Islet of Langerhans (tissue), 1 donor: ENCODE measurements around the gene MAPK11.

Experiments used
- FAIRE-seq: peaks from one replicate; lab custom pipeline; 2011; peaks lifted over from hg19 to GRCh38; lab: Jason Lieb, UNC

The MAPK11 gene

DNA sequence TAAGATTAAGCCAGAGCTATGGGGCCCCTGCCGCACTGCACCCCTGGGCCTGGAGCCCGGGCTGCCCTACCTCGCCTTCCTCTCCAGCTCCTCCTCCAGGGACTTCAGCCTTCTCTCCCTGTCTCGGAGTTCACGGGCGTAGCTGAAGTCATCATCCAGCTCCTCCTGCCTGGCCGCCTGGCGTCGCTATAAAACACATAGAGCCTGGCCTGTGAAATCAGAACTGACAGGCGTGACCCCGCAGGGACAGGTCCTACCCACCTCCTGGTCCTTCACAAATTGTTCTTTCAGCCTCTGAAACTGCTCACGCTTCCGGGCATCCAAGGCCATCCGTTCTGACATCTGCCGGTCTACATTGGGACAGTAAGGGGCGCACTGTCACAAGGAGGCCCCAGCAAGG, 46.1 kb downstream of the MAPK11 start:
- no peak for FAIRE-seq

- no peak for FAIRE-seq
These were observed 47.7 kb downstream of the MAPK11 start for GRCh38 chr22:50222508-50222907.

DNA sequence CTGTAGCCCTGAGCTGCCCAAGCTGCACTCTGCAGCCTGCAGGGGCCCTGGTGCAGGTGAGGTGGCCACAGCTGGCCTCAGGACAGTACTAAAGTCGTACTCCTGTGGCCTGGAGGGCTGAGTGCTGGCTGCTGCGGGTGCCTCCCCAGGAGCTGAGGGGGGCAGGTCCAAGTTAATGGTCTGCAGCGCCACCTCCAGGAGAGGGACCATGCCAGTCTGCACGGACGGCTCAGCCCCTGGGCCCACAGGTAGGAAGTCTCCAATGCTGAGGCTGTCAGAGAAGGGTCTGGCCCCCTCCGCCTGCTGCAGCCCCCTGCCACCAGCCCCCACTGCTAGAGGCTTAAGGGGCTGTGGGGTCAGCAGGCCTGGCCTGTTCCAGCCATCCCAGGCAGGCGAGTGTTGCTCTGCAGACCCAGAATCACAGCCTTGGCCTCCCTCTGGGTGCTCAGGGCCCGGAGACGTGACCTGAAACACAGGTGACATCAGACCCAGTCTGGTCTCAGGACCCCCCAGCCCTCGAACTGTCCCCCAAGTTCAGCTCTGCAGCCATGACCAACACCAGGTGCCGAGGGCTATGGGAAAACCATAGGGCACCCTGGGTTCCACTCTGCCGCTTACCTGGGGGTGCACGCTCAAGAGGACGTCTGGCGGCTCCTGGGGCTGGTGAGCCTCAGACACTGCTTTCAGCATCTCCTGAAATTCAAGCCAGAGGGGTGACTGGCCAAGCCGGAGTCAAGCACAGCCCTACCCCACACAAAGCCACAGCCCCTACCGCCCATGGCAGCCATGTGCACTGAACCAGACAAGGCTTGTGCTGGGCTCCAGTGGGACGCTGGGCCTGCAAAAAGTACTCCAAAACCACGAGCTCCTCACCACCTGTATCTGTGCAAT, 48.5 kb downstream of the MAPK11 start:
- FAIRE-seq, result no peak

DNA sequence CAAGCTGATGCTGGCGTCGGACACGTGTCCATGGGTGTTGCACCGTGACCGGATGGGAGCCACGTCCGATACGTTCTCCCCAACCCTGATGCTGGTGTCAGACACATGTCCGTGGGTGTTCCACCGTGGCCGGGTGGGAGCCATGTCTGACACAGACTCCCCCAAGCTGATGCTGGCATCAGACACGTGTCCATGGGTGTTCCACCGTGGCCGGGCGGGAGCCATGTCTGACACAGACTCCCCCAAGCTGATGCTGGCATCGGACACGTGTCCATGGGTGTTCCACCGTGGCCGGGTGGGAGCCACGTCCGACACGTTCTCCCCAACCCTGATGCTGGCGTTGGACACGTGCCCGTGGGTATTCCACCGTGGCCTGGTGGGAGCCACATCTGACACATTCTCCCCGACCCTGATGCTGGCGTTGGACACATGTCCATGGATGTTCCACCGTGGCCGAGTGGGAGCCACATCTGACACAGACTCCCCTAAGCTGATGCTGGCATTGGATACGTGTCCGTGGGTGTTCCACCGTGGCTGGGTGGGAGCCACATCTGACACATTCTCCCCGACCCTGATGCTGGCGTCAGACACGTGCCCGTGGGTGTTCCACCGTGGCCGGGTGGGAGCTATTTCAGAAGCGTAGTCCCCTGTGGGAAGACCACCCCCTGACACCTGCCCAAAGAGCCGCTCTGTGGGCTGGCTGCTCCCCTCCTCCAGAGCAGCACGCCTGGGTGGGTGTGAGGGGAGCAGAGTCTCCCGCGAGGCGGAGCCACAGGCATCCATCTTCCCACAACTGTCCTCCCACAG, 49.4 kb downstream of the MAPK11 start:
- FAIRE-seq, result no peak

- no peak for FAIRE-seq
These were observed 50.2 kb downstream of the MAPK11 start for GRCh38 chr22:50219800-50220602.

DNA sequence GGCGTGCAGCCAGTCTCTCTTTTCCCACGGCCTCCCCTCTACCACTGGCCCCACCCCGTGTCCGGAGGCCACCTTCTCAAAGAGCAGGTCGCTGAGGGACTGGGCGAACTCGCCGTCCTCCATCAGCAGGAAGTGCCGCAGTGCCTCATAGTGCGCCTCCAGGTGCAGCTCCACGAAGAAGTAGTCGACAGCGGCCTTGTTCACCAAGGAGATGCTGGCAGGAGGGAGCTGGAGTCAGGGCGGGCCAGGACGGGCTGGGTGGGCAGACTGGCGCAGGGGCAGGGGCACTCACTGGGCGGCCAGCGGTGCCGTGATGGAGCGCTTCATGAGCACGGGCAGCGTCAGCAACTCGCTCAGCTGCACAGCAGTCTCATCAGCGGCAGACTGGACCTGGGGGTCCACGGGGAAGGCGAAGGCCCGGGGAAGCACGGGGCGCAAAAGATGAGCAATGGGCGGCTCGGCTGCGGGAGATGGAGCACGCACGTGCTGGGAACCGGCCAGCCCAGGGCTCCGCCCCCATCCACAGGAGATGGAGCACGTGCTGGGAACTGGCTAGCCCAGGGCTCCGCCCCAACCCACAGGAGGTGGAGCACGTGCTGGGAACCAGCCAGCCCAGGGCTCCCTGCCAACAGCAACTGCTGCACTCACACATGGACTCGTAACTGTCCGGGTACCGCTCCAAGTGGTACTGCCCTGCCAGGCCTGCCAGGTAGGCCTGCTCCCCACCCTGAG, 51.0 kb downstream of the MAPK11 start:
- no peak for FAIRE-seq

GRCh38 chr22:50218153-50218995, 51.8 kb downstream of the MAPK11 start:
- FAIRE-seq, result no peak

GRCh38 chr22:50217543-50218152, 52.5 kb downstream of the MAPK11 start:
- no peak for FAIRE-seq

DNA sequence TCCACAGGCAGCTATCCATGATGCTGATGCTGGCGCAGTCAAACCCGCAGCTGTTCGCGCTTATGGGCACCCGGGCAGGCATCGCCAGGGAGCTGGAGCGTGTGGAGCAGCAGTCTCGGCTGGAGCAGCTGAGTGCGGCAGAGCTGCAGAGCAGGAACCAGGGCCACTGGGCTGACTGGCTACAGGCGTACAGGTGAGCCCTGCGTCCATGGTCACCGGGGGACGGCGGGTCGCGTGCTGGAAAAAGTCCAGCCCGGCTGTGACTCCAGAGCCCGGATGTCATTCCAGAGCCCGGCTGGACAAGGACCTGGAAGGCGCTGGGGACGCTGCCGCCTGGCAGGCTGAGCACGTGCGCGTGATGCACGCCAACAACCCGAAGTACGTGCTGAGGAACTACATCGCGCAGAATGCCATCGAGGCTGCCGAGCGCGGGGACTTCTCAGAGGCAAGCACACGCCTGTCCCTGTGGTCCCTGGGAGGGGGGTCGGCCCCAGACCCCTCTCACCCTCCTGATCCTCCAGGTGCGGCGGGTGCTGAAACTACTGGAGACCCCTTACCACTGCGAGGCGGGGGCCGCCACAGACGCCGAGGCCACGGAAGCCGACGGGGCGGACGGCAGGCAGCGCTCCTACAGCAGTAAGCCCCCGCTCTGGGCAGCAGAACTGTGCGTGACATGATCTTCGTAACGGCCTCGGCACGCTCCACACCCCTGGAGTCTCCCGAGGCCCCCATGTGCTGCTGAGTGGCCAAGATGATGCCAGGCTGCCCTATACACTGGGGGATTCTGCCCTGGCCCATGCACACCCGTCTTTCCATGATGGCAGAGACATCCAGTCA, 53.3 kb downstream of the MAPK11 start:
- FAIRE-seq, result no peak

- FAIRE-seq, result no peak
These were observed 54.0 kb downstream of the MAPK11 start for GRCh38 chr22:50216055-50216683.

- FAIRE-seq, result no peak
These were observed 54.7 kb downstream of the MAPK11 start for GRCh38 chr22:50215297-50216054.
